Measurements from ENCODE around the gene FAM163B.

The FAM163B gene

GRCh38 chr9:133655701-133656100, 46.5 kb upstream of the FAM163B start:
- ATAC-seq, result no peak
- TF ChIP-seq PATZ1 (CRISPR knock-in tag; IDR thresholded peaks at IDR 0.05; ENCODE audit: borderline replicate concordance), result no peak
- no peak for TF ChIP-seq CSDC2 (CRISPR knock-in tag; IDR thresholded peaks at IDR 0.05)
- TF ChIP-seq GLIS3 (CRISPR knock-in tag; IDR thresholded peaks at IDR 0.05), result no peak
- TF ChIP-seq TCF4 (CRISPR knock-in tag; IDR thresholded peaks at IDR 0.05; ENCODE audit: borderline replicate concordance), result no peak
- TF ChIP-seq SNAI2 (CRISPR knock-in tag; IDR thresholded peaks at IDR 0.05), result no peak
- TF ChIP-seq ARNTL (CRISPR knock-in tag; IDR thresholded peaks at IDR 0.05; ENCODE audit: borderline replicate concordance, low read depth), result no peak
- no peak for TF ChIP-seq ZNF8 (CRISPR knock-in tag; IDR thresholded peaks at IDR 0.05)
- TF ChIP-seq BACH2 (CRISPR knock-in tag; IDR thresholded peaks at IDR 0.05; ENCODE audit: borderline replicate concordance), result no peak
- no peak for TF ChIP-seq CSRNP3 (CRISPR knock-in tag; IDR thresholded peaks at IDR 0.05)
- no peak for TF ChIP-seq ESRRG (CRISPR knock-in tag; IDR thresholded peaks at IDR 0.05)
- no peak for TF ChIP-seq TOX (CRISPR knock-in tag; IDR thresholded peaks at IDR 0.05; ENCODE audit: borderline replicate concordance)
- no peak for TF ChIP-seq ISL1 (CRISPR knock-in tag; IDR thresholded peaks at IDR 0.05)
- no peak for TF ChIP-seq ZNF565 (CRISPR knock-in tag; conservative IDR thresholded peaks at IDR 0.05; ENCODE audit: low read depth)
- TF ChIP-seq OSR1 (CRISPR knock-in tag; IDR thresholded peaks at IDR 0.05), result no peak
- no peak for TF ChIP-seq ZC3H10 (CRISPR knock-in tag; IDR thresholded peaks at IDR 0.05)

- no peak for ATAC-seq
- TF ChIP-seq BACH2 (CRISPR knock-in tag; IDR thresholded peaks at IDR 0.05; ENCODE audit: borderline replicate concordance) (no peak), TSHZ2 (CRISPR knock-in tag; IDR thresholded peaks at IDR 0.05) (no peak)
- TF ChIP-seq, protein P1, sequence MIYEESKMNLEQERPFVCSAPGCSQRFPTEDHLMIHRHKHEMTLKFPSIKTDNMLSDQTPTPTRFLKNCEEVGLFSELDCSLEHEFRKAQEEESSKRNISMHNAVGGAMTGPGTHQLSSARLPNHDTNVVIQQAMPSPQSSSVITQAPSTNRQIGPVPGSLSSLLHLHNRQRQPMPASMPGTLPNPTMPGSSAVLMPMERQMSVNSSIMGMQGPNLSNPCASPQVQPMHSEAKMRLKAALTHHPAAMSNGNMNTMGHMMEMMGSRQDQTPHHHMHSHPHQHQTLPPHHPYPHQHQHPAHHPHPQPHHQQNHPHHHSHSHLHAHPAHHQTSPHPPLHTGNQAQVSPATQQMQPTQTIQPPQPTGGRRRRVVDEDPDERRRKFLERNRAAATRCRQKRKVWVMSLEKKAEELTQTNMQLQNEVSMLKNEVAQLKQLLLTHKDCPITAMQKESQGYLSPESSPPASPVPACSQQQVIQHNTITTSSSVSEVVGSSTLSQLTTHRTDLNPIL (CRISPR knock-in tag; IDR thresholded peaks at IDR 0.05; ENCODE audit: low read depth), result no peak
Observed at GRCh38 chr9:133654736-133655657, 45.8 kb upstream of the FAM163B start.

DNA sequence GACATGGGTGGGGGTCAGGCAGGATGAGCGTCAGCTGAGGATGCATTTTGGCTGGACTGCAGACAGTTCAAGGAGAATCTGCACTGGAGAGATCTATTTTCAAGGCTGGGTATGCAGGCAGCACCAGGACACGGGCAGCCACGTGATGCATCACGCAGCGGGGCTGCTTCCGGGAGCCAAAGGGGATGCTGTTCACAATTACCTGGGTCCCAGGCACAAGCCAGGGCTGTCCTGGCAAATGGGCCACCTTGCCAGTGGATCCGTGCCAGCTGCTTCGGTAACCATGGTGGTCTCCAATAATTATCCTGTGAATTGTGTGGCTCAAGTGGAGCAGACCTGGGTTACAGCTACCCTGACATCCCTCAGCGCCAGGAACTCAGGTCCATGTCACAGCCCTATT, 44.4 kb upstream of the FAM163B start:
- TF ChIP-seq TOX (CRISPR knock-in tag; IDR thresholded peaks at IDR 0.05; ENCODE audit: borderline replicate concordance), result no peak
- TF ChIP-seq TCF4 (CRISPR knock-in tag; IDR thresholded peaks at IDR 0.05; ENCODE audit: borderline replicate concordance), result no peak
- no peak for TF ChIP-seq ZFP3 (CRISPR knock-in tag; IDR thresholded peaks at IDR 0.05)
- TF ChIP-seq ESRRG (CRISPR knock-in tag; IDR thresholded peaks at IDR 0.05), result no peak
- TF ChIP-seq POU6F1 (CRISPR knock-in tag; IDR thresholded peaks at IDR 0.05; ENCODE audit: borderline replicate concordance, low read depth), result no peak
- TF ChIP-seq ISL1 (CRISPR knock-in tag; IDR thresholded peaks at IDR 0.05), result no peak
- TF ChIP-seq ZNF565 (CRISPR knock-in tag; conservative IDR thresholded peaks at IDR 0.05; ENCODE audit: low read depth), result no peak
- TF ChIP-seq ZFP30 (CRISPR knock-in tag; IDR thresholded peaks at IDR 0.05), result no peak
- no peak for TF ChIP-seq ARNTL (CRISPR knock-in tag; IDR thresholded peaks at IDR 0.05; ENCODE audit: borderline replicate concordance, low read depth)
- no peak for TF ChIP-seq ZNF70 (CRISPR knock-in tag; IDR thresholded peaks at IDR 0.05)
- no peak for ATAC-seq
